ENCODE data around the gene CHRNB1.
A peak's percentile ranks its signal among the peaks of the same experiment; 100 is the strongest.

Gene CHRNB1

DNA sequence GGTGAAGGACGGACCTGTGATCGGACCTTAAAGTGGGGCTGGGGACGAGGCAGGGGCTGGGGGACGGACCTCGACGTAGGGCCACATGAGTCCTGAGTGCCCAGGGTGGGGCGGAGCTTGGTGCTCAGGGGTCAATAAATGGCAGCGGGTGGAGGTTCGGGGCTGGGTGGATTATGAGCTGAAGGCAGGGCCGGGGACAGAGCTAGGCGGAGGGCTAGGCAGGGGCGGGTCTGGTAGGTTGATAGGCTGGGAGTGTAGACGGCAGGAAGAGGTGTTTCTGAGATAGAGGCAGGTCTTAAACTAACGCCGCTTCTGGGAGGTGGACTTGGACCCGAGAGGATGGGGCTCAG is 733 bp downstream of the CHRNB1 start (continued):
- TF ChIP-seq SP3 (tag by site-specific recombination; IDR thresholded peaks at IDR 0.05) (peak; percentile 62), ZNF426 (tag by site-specific recombination; IDR thresholded peaks at IDR 0.05) (no peak), ZNF133 (tag by site-specific recombination; IDR thresholded peaks at IDR 0.05) (no peak), ZNF843 (tag by site-specific recombination; IDR thresholded peaks at IDR 0.05) (no peak), ZNF423 (tag by site-specific recombination; IDR thresholded peaks at IDR 0.05) (0 out of 2 replicates have a peak, but pooled peaks have one; percentile 8), ZNF114 (tag by site-specific recombination; IDR thresholded peaks at IDR 0.05) (no peak), ZNF335 (tag by site-specific recombination; conservative IDR thresholded peaks at IDR 0.05) (peak; percentile 7), ZNF777 (tag by site-specific recombination; IDR thresholded peaks at IDR 0.05; ENCODE audit: borderline replicate concordance) (peak; percentile 79; the same call in 1 of the 2 replicates), ZNF585B (tag by site-specific recombination; IDR thresholded peaks at IDR 0.05) (no peak), ZNF157 (tag by site-specific recombination; IDR thresholded peaks at IDR 0.05) (no peak)
- TF ChIP-seq, protein P1, sequence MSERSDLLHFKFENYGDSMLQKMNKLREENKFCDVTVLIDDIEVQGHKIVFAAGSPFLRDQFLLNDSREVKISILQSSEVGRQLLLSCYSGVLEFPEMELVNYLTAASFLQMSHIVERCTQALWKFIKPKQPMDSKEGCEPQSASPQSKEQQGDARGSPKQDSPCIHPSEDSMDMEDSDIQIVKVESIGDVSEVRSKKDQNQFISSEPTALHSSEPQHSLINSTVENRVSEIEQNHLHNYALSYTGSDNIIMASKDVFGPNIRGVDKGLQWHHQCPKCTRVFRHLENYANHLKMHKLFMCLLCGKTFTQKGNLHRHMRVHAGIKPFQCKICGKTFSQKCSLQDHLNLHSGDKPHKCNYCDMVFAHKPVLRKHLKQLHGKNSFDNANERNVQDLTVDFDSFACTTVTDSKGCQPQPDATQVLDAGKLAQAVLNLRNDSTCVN (tag by site-specific recombination; optimal IDR thresholded peaks at IDR 0.05): no peak
- TF ChIP-seq, protein P2, sequence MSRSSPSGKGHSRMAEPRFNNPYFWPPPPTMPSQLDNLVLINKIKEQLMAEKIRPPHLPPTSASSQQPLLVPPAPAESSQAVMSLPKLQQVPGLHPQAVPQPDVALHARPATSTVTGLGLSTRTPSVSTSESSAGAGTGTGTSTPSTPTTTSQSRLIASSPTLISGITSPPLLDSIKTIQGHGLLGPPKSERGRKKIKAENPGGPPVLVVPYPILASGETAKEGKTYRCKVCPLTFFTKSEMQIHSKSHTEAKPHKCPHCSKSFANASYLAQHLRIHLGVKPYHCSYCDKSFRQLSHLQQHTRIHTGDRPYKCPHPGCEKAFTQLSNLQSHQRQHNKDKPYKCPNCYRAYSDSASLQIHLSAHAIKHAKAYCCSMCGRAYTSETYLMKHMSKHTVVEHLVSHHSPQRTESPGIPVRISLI (tag by site-specific recombination; IDR thresholded peaks at IDR 0.05): no peak

DNA sequence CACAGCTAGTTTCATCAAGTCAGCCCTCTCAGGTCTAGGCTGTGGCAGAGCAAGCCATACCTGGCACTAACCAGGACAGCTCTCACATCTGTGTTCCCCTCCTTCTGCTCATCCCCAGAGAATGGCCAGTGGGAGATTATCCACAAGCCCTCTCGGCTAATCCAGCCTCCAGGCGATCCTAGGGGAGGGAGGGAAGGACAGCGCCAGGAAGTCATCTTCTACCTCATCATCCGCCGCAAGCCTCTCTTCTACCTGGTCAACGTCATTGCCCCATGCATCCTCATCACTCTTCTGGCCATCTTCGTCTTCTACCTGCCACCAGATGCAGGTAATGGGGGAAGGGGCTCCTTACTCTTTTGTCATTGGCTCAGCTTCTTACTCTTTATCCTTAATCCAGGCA is 3.6 kb downstream of the CHRNB1 start:
- no peak for TF ChIP-seq ZSCAN16 (tag by site-specific recombination; IDR thresholded peaks at IDR 0.05)
- TF ChIP-seq, protein P3, sequence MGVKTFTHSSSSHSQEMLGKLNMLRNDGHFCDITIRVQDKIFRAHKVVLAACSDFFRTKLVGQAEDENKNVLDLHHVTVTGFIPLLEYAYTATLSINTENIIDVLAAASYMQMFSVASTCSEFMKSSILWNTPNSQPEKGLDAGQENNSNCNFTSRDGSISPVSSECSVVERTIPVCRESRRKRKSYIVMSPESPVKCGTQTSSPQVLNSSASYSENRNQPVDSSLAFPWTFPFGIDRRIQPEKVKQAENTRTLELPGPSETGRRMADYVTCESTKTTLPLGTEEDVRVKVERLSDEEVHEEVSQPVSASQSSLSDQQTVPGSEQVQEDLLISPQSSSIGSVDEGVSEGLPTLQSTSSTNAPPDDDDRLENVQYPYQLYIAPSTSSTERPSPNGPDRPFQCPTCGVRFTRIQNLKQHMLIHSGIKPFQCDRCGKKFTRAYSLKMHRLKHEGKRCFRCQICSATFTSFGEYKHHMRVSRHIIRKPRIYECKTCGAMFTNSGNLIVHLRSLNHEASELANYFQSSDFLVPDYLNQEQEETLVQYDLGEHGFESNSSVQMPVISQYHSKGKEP (tag by site-specific recombination; IDR thresholded peaks at IDR 0.05): no peak
- peaks cover 13% of the 10 kb centered on the region for H3K4me1 ChIP-seq (ENCODE audit: control insufficient read depth, insufficient read depth, low read length)
- H3K4me3 ChIP-seq (ENCODE audit: low read depth, low read length): no peak overlapping the region
- H3K36me3 ChIP-seq (ENCODE audit: control insufficient read depth in 2 of 2, insufficient read depth in 1 of 2, low read length in 2 of 2): no peaks in the 10 kb centered on the region; a peak in 1 of 3 replicates
- H3K27ac ChIP-seq (ENCODE audit: extremely low read depth, low read depth, low read length): no peak overlapping the region
- POLR2A ChIA-PET: no interaction called here
- H3K9me3 ChIP-seq (ENCODE audit: control insufficient read depth, insufficient read depth, low read depth, low read length): no peaks in the 10 kb centered on the region
- CTCF ChIA-PET: interaction anchor here (1.9 kb wide), 1 partner anchor 11 kb away, joined by 5 read pairs; no protein-coding TSS in a partner anchor

DNA sequence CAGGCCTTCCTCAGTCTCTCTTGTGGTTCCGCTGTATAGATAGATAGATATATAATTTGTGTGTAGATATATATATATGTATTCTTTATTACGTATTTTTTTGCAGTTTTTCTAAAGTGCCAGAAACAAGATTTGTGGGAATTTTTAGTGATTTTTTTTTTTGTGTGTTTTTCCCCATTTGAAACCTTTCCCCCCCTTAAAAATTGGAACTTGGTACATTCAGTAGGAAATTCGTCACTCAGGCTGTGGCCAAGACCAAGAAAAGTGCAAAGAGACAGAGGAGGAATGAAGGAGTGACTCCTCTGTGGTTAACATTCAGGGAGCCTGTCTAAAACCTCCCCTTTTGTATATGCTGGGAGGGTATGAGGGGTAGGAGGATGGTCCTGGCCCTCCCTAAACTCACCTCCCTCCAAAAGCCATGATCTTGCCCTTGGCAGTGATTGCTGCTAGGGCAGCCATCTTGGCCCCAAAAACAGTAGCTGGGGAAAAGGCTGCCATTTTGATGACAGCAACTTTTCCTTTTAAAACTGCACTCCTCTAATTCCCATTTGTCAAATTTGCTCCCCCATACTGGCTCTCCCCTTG is 15.2 kb downstream of the CHRNB1 start:
- no peak overlapping the region for H3K27ac ChIP-seq (ENCODE audit: extremely low read depth, low read depth, low read length)
- ChIA-PET CTCF (no interaction called here), POLR2A (no interaction called here)
- peaks cover 3 to 30% of the 10 kb centered on the region in 2 experiments; a peak in 2 of 3 replicates for H3K36me3 ChIP-seq (ENCODE audit: control insufficient read depth in 2 of 2, insufficient read depth in 1 of 2, low read length in 2 of 2)
- H3K9me3 ChIP-seq (ENCODE audit: control insufficient read depth, insufficient read depth, low read depth, low read length): no peaks in the 10 kb centered on the region
- no peak overlapping the region for H3K4me3 ChIP-seq (ENCODE audit: low read depth, low read length)
- no peaks in the 10 kb centered on the region for H3K4me1 ChIP-seq (ENCODE audit: control insufficient read depth, insufficient read depth, low read length)
- TF ChIP-seq, protein P4, sequence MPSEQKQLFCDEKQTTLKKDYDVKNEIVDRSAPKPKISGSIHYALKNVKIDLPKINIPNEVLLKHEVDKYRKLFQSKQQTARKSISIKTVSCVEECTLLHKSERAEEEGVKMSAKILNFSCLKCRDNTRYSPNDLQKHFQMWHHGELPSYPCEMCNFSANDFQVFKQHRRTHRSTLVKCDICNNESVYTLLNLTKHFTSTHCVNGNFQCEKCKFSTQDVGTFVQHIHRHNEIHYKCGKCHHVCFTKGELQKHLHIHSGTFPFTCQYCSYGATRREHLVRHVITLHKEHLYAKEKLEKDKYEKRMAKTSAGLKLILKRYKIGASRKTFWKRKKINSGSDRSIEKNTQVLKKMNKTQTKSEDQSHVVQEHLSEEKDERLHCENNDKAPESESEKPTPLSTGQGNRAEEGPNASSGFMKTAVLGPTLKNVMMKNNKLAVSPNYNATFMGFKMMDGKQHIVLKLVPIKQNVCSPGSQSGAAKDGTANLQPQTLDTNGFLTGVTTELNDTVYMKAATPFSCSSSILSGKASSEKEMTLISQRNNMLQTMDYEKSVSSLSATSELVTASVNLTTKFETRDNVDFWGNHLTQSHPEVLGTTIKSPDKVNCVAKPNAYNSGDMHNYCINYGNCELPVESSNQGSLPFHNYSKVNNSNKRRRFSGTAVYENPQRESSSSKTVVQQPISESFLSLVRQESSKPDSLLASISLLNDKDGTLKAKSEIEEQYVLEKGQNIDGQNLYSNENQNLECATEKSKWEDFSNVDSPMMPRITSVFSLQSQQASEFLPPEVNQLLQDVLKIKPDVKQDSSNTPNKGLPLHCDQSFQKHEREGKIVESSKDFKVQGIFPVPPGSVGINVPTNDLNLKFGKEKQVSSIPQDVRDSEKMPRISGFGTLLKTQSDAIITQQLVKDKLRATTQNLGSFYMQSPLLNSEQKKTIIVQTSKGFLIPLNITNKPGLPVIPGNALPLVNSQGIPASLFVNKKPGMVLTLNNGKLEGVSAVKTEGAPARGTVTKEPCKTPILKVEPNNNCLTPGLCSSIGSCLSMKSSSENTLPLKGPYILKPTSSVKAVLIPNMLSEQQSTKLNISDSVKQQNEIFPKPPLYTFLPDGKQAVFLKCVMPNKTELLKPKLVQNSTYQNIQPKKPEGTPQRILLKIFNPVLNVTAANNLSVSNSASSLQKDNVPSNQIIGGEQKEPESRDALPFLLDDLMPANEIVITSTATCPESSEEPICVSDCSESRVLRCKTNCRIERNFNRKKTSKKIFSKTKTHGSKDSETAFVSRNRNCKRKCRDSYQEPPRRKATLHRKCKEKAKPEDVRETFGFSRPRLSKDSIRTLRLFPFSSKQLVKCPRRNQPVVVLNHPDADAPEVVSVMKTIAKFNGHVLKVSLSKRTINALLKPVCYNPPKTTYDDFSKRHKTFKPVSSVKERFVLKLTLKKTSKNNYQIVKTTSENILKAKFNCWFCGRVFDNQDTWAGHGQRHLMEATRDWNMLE (tag by site-specific recombination; conservative IDR thresholded peaks at IDR 0.05; ENCODE audit: low read depth): no peak
- TF ChIP-seq, protein P5, sequence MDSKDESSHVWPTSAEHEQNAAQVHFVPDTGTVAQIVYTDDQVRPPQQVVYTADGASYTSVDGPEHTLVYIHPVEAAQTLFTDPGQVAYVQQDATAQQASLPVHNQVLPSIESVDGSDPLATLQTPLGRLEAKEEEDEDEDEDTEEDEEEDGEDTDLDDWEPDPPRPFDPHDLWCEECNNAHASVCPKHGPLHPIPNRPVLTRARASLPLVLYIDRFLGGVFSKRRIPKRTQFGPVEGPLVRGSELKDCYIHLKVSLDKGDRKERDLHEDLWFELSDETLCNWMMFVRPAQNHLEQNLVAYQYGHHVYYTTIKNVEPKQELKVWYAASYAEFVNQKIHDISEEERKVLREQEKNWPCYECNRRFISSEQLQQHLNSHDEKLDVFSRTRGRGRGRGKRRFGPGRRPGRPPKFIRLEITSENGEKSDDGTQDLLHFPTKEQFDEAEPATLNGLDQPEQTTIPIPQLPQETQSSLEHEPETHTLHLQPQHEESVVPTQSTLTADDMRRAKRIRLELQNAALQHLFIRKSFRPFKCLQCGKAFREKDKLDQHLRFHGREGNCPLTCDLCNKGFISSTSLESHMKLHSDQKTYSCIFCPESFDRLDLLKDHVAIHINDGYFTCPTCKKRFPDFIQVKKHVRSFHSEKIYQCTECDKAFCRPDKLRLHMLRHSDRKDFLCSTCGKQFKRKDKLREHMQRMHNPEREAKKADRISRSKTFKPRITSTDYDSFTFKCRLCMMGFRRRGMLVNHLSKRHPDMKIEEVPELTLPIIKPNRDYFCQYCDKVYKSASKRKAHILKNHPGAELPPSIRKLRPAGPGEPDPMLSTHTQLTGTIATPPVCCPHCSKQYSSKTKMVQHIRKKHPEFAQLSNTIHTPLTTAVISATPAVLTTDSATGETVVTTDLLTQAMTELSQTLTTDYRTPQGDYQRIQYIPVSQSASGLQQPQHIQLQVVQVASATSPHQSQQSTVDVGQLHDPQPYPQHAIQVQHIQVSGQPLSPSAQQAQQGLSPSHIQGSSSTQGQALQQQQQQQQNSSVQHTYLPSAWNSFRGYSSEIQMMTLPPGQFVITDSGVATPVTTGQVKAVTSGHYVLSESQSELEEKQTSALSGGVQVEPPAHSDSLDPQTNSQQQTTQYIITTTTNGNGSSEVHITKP (tag by site-specific recombination; IDR thresholded peaks at IDR 0.05): peak; percentile 80
- TF ChIP-seq ZNF350 (tag by site-specific recombination; IDR thresholded peaks at IDR 0.05): no peak
- no peak for TF ChIP-seq ZNF112 (tag by site-specific recombination; IDR thresholded peaks at IDR 0.05)
- TF ChIP-seq KLF7 (tag by site-specific recombination; IDR thresholded peaks at IDR 0.05; ENCODE audit: borderline replicate concordance): no peak
- TF ChIP-seq ZNF202 (tag by site-specific recombination; IDR thresholded peaks at IDR 0.05; ENCODE audit: borderline replicate concordance): no peak
- peak; percentile 76 for TF ChIP-seq WT1 (tag by site-specific recombination; IDR thresholded peaks at IDR 0.05)
- TF ChIP-seq ZNF335 (tag by site-specific recombination; conservative IDR thresholded peaks at IDR 0.05): no peak
